HG02763 (cell line): Measurements from ENCODE around the gene MRPL48.
"Not testable (repeated sequence)": the region's sequence is repeated elsewhere in the genome, so short reads cannot be mapped to it uniquely, and the experiment has no call there.

Experiments
- ATAC-seq: cut with Tn5 transposase; IDR thresholded peaks from one replicate; pipeline ENCODE4 v1.9.1; 2021; ENCODE audit warnings: mild to moderate bottlenecking, moderate library complexity; ENCODE audit not compliant: unreplicated experiment

The MRPL48 gene

DNA sequence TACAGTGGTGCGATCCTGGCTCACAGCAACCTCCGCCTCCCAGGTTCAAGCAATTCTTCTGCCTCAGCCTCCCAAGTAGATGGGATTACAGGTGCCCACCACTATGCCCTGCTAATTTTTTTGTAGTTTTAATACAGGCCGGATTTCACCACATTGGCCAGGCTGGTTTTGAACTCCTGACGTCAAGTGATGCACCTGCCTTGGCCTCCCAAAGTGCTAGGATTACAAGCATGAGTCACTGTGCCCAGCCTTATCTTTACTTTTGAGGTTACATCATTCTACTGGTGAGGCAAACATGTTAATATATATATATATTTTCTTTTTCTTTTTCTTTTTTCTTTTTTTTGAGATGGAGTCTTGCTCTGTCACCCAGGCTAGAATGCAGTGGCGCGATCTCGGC lies 16.9 kb upstream of the MRPL48 start:
- ATAC-seq: not testable (repeated sequence)

DNA sequence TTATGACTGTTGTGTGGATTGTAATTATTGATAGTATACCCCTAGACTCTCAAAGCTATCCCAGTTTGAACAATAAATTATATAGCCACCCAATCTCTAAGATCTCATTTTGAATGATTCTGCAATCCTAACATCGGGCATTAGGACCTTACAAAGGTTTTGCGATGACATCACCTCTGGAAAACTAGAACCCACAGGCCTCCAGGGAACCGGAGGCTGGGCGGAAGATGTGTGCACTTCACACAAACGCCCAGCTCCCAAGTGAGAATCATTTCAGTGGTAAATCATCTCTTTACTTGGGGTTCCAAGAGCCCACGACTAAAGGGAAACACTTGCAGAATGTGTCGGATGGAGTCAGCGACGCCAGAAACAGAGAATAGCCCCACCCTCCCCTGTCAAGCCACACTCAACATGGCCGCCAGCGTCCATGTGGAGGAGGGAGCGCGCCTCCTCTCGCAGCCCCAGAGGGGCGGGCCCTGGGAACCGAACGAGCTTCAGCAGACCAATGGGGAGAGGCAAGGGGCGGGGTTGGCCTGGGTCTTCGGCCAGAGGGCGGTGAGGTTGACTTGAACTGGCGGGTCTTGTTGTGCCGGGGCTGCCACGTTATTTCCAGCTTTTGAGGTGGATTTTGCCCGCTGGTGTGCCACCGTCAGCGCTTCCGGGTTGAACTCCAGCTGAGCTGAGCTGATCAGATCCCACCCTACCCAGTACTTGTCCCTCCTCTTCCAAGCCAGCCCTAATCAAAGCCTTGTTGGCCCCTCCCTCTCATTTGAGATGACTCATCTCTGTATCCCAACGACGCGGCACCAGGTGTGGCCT lies 8.4 kb upstream of the MRPL48 start:
- ATAC-seq: peak; percentile 96

DNA sequence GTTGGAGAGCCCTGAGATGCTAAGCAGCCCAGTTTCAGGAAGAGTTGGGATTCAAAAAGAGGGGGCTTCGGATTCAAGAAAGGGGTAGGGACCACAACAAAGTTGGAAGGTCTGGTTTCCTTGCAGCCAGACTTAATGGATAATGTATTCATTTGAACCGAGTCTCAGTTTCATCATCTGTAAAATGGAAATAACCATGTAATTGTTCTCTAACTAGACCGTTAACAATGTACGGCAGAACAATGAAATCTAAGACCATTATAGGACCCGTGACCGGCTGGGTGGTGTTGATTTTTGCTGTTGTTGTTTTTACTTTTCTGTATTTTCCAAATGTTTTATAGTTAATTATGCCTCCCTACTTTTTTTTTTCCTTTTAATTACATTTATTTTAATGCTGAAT lies 6.4 kb upstream of the MRPL48 start:
- ATAC-seq: no peak

GRCh38 chr11:73783483-73784020 lies 4.1 kb upstream of the MRPL48 start:
- no peak for ATAC-seq

- no peak for ATAC-seq
Measured at GRCh38 chr11:73784080-73784634, 3.5 kb upstream of the MRPL48 start.

DNA sequence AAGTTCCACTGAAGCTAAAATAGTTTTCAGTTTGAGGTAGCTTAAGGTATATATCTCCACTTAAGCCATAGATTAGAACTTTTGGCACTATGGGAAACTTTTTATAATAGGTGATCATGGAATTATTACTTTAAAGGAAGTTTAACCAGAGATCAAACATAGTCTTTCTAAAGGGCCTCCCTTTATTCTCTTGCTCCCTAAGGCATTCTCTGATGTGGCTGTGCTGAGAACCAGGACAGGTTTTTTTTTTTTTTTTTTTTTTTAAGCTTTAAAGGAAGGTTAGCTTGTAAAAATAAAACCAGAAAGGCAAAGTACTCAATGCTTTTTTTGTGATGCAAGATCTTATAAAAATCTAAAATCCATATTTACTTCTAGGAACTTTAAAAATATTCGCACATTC lies 2.9 kb upstream of the MRPL48 start:
- no peak for ATAC-seq

DNA sequence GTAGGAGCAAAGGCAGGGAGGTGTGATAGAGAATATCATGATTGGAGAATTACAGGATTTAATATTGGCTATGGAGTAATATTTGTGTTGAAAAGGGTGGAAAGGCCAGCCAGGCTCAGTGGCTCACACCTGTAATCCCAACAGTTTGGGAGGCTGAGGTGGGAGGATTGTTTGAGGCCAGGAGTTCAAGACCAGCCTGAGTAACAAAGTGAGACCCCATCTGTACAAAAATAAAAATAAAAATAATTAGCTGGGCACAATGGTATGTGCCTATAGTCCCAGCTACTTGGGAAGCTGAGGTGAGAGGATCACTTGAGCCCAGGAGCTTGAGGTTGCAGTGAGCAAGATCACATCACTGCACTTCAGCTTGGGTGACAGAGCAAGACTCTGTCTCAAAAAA lies 2.2 kb upstream of the MRPL48 start:
- ATAC-seq: not testable (repeated sequence)

- no peak for ATAC-seq
Measured at GRCh38 chr11:73787051-73787642, 527 bp upstream of the MRPL48 start.

DNA sequence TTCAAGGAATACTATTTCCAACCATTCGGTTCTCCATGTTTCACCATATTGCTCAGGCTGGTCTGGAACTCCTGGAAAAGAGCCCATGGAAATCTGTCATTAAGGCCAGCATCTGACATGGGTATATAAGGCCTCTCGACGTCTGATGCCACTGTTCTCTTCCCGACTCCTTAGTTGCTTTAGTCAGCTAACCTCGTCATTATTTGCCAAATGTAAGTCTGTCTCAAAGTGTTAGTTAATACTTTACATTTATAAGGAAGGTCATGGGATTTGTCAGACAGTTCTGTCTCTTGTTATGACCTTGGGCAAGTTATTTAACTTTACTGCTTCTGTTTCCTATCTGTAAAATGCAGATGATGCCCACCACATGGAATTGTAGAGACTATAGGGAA lies 1.6 kb downstream of the MRPL48 start:
- ATAC-seq: no peak

DNA sequence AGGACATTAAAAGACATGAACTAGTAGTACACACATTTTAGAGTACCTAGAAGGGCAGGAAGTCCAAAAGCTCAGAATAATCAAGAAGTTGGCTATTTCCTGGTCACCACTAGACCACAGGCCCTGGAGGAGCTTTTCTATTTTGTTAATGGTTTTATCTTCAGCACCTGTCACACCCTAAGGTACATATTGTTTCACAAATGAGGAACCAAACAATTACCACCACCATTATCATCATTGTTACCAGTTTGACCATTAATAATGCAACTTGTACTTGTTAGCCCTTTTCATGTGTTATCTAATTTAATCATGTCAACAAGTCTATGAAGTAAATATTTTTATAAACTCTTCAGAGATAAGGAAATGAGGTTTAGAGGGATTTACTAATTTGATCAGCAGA lies 4.9 kb downstream of the MRPL48 start:
- no peak for ATAC-seq

GRCh38 chr11:73795925-73796632 lies 8.4 kb downstream of the MRPL48 start:
- ATAC-seq: no peak

GRCh38 chr11:73797457-73797856 lies 9.8 kb downstream of the MRPL48 start:
- ATAC-seq: no peak

GRCh38 chr11:73800276-73800806 lies 12.7 kb downstream of the MRPL48 start:
- no peak for ATAC-seq

GRCh38 chr11:73801136-73801535 lies 13.5 kb downstream of the MRPL48 start:
- no peak for ATAC-seq

GRCh38 chr11:73804712-73805111 lies 17.0 kb downstream of the MRPL48 start:
- ATAC-seq: no peak

DNA sequence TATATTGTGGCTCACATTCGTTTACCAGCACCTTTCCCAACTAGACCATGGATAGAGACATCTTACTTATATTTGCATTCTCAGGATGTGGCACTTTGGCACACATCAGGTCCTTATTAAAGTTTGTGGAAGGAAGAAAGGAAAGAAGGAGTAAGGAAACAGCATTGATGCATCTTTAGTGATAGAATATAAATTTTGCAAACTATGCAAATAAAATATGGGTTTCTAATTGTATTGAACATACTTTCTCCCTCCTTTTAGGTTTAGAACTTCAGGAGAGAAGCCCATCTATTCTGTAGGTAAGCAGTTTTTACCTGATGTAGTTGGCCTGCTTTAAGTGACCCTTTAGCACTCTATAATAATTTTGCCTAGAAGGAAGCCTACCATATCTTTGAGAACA lies 20.4 kb downstream of the MRPL48 start:
- ATAC-seq: no peak

GRCh38 chr11:73810637-73811036 lies 23.0 kb downstream of the MRPL48 start:
- ATAC-seq: no peak

DNA sequence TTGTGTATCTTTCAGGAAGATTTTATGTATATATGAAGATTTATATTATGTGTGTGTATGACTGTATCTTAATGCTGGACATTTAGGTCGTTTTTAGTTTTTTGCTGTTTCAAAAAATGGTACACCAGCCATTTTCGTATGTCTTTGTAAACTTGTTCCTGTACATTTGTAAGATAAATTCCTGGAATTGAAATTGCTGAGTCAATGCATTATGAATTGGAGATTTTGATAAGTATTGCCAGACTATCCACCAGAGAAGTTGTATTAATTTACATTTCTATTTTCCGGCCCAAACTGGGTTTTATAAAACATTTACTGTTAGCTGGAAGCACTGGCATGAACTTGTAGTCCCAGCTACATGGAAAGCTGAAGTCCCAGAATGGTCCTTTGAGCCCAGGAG lies 24.6 kb downstream of the MRPL48 start:
- no peak for ATAC-seq

- ATAC-seq: no peak
Measured at GRCh38 chr11:73814812-73815211, 27.1 kb downstream of the MRPL48 start.

GRCh38 chr11:73818846-73819245 lies 31.2 kb downstream of the MRPL48 start:
- ATAC-seq: no peak

- no peak for ATAC-seq
Measured at GRCh38 chr11:73830261-73830660, 42.6 kb downstream of the MRPL48 start.
